Inflammatory macrophage treated with lipopolysaccharide for 1 hour (primary cell): Measurements from ENCODE around the gene PLXNC1.

ENCODE experiments used
- DNase-seq, 2 donors: peaks; one replicate each; pipeline ENCODE4 v3.0.0-alpha.2; 2020 to 2022

Gene PLXNC1

DNA sequence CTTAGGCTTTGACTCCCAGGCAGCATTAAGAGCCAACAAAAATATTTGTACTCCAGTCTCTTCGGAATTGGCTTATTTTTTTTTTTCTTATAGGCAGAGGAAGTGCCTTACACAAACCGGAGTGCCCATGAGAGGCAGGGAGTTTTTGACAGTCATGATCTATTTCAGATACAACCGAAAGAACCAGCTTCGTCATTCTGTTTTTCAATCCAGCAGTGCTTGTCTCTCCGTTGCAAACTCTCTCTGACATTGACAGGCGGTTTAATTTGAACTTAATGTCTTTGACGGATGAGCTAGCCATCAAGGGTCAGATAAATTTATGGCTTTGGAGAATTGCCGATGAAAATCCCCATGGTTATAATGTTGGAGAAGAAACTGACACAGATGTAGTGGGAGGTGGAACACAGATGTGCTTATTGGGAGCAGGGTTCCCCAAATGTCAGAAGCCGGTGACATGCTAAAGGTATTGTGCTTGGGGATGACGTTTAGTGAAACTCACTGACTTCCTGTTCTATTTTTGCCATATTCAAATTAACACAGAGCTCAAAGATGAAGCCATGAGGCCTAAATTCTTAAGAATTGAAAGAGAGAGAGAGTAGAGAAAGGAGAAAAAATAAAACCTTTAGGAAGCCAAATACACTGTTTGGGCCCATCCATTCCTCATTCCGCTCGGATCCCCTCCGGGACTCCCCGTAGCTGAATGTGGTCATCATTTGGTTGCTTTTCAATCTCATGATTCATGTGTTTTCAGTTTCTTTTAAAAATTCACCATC lies 59.7 kb downstream of the PLXNC1 start:
- peak; percentile 90 to 97 for DNase-seq

- no peak for DNase-seq
Observed at GRCh38 chr12:94208622-94208966, 60.2 kb downstream of the PLXNC1 start.

GRCh38 chr12:94209240-94209639 lies 60.9 kb downstream of the PLXNC1 start:
- no peak for DNase-seq

GRCh38 chr12:94211021-94211420 lies 62.6 kb downstream of the PLXNC1 start:
- DNase-seq: no peak

DNA sequence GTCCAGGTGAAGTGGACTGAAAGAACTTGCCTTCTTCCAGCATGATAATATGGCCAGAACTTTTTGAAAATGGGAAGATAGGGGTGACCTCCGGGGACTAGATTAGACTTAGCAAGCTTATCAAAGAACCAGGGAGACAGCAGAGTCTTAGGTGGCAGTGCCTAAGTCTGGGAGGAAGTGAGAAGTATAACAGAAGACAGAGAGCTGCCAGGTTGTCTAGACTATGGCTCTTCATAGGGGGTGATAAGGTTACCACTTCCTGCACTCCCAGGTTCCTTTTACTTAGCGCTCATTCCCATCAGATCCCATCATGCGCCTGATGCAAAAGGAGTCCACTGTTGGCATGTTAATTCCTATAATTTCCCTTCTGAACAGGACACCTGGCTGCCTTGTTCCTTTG lies 69.9 kb downstream of the PLXNC1 start:
- no peak for DNase-seq

GRCh38 chr12:94219622-94220302 lies 71.4 kb downstream of the PLXNC1 start:
- DNase-seq: no peak

GRCh38 chr12:94220804-94221203 lies 72.4 kb downstream of the PLXNC1 start:
- no peak for DNase-seq

- DNase-seq: no peak
Observed at GRCh38 chr12:94222351-94223084, 74.1 kb downstream of the PLXNC1 start.

DNA sequence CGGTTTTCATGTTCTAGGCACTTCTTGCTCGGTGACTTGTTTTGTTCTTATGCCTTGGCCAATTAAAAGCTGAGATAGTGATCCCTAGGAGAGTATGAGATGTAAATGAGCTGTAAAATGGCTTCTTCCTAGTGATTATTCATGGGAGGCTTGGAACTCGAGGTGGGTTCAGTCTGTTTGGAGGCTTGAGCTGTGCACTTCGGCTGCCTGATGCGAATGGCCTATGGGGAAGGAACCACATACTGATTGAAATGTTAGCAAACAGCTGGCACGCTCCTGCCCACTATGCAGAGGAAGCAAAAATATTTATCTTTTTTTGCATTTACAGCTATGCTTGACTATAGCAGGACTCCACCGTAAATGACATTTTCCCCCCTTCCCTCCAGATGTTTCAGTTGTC lies 75.5 kb downstream of the PLXNC1 start:
- DNase-seq: no peak

DNA sequence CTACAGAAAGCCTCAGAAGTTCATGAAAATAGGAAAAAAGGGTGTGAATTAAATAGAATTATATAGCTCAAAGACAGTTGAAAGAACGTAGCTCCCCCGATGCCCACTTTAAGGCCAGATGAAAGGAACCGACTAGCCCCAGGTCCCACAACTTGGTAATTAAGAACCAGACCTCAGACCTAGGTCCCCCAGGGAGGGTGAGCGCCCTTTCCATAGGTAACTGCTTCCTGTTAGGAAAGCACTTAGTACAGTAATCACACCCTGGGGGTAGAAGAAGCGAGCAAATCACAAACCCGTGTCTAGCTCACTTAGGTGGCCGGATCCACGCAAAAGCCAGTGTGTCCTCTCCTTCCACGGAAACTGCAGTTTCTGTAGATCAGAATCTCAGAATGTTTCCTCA lies 77.1 kb downstream of the PLXNC1 start:
- no peak for DNase-seq

GRCh38 chr12:94225947-94226630 lies 77.7 kb downstream of the PLXNC1 start:
- no peak for DNase-seq

GRCh38 chr12:94227066-94227465 lies 78.7 kb downstream of the PLXNC1 start:
- DNase-seq: no peak

DNA sequence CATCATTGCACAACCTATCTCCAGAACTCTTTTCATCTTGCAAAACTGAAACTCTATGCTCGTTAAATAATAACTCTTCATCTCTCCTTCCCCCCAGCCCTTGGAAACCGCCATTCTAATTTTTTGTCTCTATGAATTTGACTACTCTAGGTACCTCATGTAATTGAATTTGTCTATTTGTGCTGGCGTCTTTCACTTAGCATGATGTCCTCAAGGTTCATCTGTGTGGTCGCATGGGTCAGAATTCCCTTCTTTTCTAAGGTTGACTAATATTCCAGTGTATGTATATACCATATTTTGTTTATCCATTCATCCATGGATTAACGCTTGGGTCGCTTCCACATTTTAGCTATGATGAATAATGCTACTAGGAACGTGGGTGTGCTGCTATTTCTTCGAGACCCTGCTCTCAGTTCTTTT lies 80.1 kb downstream of the PLXNC1 start:
- DNase-seq: no peak

GRCh38 chr12:94229902-94230301 lies 81.5 kb downstream of the PLXNC1 start:
- DNase-seq: no peak

- no peak for DNase-seq
Observed at GRCh38 chr12:94230357-94230905, 82.1 kb downstream of the PLXNC1 start.

DNA sequence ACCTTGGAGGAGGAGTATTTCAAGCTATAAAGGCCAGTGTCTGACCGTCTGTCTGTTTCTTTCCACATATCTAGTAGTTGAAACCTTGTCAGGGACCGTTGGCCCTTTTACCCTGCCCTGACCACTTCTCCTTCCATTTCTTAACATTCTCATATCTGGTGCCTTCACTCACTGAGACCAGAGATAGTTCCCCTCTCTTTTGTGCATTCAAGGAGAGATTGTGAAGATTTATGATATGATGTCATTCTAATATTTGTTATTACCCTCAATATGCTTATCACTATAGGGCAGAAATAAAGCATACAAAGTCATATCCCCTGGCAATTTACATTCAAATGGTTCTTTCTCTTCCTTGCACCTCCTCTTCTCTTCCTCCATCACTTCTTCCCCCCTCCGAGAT lies 83.3 kb downstream of the PLXNC1 start:
- peak in 1 of 2 donors; percentile 15 for DNase-seq

- DNase-seq: no peak
Observed at GRCh38 chr12:94235848-94236247, 87.5 kb downstream of the PLXNC1 start.

GRCh38 chr12:94239332-94239993 lies 91.1 kb downstream of the PLXNC1 start:
- no peak for DNase-seq

DNA sequence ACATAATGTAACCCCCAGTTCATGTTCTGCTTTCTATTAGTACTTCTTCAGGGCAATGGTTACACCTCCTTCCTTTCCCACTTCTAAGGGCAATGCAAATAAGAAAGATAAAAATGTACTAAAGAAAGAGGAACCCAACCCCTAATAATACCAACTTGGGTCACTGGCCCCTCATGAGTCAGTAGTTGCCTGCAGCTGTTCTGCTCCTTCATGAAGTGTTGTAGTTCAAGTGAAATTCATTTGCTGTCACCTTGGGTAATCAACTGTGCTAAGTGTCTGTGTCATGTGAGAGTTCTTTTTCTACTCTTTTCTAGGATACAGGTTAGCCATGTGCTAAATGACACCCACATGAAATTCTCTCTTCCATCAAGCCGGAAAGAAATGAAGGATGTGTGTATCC lies 91.8 kb downstream of the PLXNC1 start:
- DNase-seq: peak; percentile 50 to 69

DNA sequence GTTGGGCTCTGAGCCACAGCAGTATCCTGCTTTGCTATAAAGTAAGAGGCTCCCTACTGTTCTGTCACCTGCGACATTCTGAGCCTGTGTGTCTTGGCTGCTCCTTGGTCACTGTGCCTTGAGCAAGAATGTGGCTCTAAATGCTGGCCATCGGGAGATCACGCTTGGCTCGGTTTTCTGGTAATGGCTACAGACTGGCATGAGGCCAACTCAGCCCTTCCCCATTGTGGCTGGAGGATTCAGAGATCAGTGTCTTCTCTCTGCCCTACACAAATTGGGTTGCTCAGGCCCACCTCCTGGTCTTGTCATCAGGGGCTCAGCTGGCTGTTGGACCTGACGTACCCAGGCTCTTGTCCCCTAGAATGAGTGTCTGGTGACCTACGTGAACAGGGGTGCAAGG lies 94.5 kb downstream of the PLXNC1 start:
- peak in 1 of 2 donors; percentile 31 for DNase-seq

DNA sequence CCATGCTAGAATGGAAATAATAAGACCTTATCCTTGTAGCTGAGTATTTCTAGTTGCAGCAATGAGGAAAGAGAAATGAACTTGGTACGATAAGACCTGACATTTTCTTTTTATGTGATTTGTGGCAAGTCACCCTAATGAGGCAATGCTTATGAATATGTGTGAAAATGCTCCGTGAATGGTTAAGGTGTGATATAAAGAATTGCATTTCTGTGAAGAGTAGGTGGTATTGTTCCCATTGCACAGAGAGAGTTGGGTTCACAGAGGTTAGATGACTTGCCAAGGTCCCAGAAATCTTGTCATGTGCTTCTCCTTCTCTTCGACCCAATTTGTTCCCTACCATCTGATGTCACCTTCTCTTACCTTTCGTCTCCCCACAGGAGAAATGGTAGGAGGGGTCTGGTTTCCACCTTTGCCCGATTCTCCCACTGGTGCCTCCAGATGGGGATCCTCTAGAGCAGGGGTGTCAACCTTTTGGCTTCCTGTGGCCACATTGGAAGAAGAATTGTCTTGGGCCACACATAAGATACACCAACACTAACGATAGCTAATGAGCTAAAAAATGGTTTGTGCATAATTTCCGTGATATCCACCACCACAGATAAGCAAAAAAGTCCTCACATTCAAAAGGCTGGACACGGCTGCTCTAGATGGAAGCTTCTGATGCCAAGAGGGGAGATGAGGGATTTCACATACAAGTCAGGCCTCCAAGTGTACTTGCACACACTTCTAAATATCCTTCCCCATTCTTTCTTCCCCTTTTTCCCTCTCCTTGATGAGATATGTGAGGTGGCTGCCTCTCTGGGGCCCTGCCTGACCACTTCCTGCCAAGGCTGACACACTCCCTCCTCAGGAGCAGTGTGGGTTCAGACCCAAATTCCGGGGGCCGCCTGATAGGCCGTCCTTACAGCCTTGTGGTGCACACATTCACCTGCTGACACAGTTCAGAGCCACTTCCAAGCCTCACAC lies 96.1 kb downstream of the PLXNC1 start:
- DNase-seq: peak; percentile 66 to 69
